Measurements from ENCODE around the gene HS3ST1. TPM values are rescaled to one million over a fixed set of nuclear protein-coding genes. Genes with fewer than 3 reads are reported as not detected.

HS3ST1 gene
- polyA plus RNA-seq, 3 donors, result 0.01 to 0.02 TPM; not detected in 1

DNA sequence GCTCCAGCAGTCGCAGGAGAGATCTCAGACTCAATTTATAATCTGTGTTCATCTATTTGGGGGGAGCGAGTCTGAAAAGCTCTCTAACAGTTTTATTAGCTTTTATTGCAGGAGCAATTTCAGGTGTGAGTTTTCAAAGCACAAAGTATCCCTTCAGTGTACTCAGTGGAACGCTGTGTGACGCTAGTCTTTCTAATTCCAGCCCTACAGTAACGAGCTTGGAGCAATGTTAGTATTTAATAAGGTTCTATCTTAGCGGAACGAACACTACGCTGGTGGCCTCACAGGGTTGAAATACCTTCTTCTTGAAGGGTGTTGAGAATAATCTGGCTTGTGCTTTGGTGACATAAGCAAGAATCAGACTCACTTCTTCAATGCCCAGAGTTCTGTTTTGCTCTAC, 8.4 kb downstream of the HS3ST1 start:
- peaks cover under 1 to 1% (median 1%) of the 10 kb centered on the region in 3 donors for H3K27me3 Mint-ChIP-seq (ENCODE audit: low read depth in 3 of 3)
- TF ChIP-seq, protein P1, sequence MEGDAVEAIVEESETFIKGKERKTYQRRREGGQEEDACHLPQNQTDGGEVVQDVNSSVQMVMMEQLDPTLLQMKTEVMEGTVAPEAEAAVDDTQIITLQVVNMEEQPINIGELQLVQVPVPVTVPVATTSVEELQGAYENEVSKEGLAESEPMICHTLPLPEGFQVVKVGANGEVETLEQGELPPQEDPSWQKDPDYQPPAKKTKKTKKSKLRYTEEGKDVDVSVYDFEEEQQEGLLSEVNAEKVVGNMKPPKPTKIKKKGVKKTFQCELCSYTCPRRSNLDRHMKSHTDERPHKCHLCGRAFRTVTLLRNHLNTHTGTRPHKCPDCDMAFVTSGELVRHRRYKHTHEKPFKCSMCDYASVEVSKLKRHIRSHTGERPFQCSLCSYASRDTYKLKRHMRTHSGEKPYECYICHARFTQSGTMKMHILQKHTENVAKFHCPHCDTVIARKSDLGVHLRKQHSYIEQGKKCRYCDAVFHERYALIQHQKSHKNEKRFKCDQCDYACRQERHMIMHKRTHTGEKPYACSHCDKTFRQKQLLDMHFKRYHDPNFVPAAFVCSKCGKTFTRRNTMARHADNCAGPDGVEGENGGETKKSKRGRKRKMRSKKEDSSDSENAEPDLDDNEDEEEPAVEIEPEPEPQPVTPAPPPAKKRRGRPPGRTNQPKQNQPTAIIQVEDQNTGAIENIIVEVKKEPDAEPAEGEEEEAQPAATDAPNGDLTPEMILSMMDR (IDR thresholded peaks at IDR 0.05), result no peak
- no peaks in the 10 kb centered on the region for H3K4me1 ChIP-seq (ENCODE audit: control insufficient read depth in 1 of 2, insufficient read depth in 2 of 2, low read length in 2 of 2)
- H3K4me3 ChIP-seq (replicated peaks in 1 of 3; ENCODE audit: low read depth in 2 of 3, low read length in 3 of 3), result no peak overlapping the region
- H3K9ac ChIP-seq (ENCODE audit: insufficient read depth, low read length, poor library complexity, severe bottlenecking), result no peak overlapping the region
- no peak overlapping the region for H3K4me3 Mint-ChIP-seq
- 100% methylated on average over 1 of the region's 8 CpGs for WGBS (ENCODE audit: insufficient coverage)
- no peaks in the 10 kb centered on the region for H4K20me1 ChIP-seq (ENCODE audit: insufficient read depth, low read length)
- no peak overlapping the region for H3K4me2 ChIP-seq (replicated peaks; ENCODE audit: extremely low read depth, low read length, poor library complexity, severe bottlenecking)
- H3K27ac ChIP-seq (ENCODE audit: low read depth in 1 of 2, low read length in 2 of 2), result no peak overlapping the region
- no peaks in the 10 kb centered on the region for H3K9me3 ChIP-seq (replicated peaks in 1 of 2; ENCODE audit: control insufficient read depth in 1 of 2, insufficient read depth in 1 of 2, low read length in 2 of 2)
- intact Hi-C loops (cut with micrococcal nuclease), result loop anchor here in 1 of 2 donors (10.0 kb wide), 2 partner anchors 836 to 866 kb away; no protein-coding TSS in a partner anchor
- no peaks in the 10 kb centered on the region for H3K27me3 ChIP-seq (ENCODE audit: control insufficient read depth in 2 of 2, insufficient read depth in 2 of 2, low read length in 2 of 2)
- no peak for DNase-seq
- H3K27ac Mint-ChIP-seq, result no peak overlapping the region
- H3K9me3 Mint-ChIP-seq, result peaks cover 0 to 2% (median 0%) of the 10 kb centered on the region in 7 donors
- H3K36me3 Mint-ChIP-seq, result no peaks in the 10 kb centered on the region
- no peaks in the 10 kb centered on the region for H3K4me1 Mint-ChIP-seq
- H3K79me2 ChIP-seq (ENCODE audit: insufficient read depth, low read length), result no peaks in the 10 kb centered on the region
- H3K36me3 ChIP-seq (replicated peaks in 1 of 2; ENCODE audit: control insufficient read depth in 1 of 2, insufficient read depth in 2 of 2, low read length in 2 of 2), result no peaks in the 10 kb centered on the region
- no peak overlapping the region for H2AFZ ChIP-seq (ENCODE audit: insufficient read depth, low read depth, low read length, poor library complexity, severe bottlenecking)

DNA sequence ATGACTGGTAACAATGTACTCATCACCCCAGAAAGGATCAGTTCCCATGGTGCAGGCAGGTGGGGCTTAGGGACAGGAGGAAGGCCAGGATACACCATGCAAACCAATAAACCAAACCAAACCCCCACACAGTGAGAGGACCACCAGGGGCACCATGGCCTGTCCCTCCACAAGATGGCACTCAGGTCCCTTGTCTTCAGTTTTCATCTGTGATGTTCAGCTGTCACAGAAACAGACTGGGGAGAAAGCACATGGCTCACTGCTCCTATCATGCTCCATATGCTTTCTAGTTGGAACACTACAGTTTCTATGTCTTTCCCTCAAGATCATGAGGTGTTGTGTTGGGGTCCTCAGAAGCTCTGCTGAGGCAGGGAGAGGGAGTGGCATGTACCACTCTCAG, 10.1 kb downstream of the HS3ST1 start:
- H3K9ac ChIP-seq (ENCODE audit: insufficient read depth, low read length, poor library complexity, severe bottlenecking), result no peak overlapping the region
- no peak overlapping the region for H3K4me3 ChIP-seq (replicated peaks in 1 of 3; ENCODE audit: low read depth in 2 of 3, low read length in 3 of 3)
- TF ChIP-seq, protein P1 (IDR thresholded peaks at IDR 0.05), result peak; percentile 8
- H3K9me3 ChIP-seq (replicated peaks in 1 of 2; ENCODE audit: control insufficient read depth in 1 of 2, insufficient read depth in 1 of 2, low read length in 2 of 2), result no peaks in the 10 kb centered on the region
- H3K9me3 Mint-ChIP-seq, result peaks cover 0 to 2% (median 0%) of the 10 kb centered on the region in 7 donors
- H3K79me2 ChIP-seq (ENCODE audit: insufficient read depth, low read length), result no peaks in the 10 kb centered on the region
- peak in 1 of 3 donors; percentile 10 for DNase-seq
- H3K4me3 Mint-ChIP-seq, result no peak overlapping the region
- H4K20me1 ChIP-seq (ENCODE audit: insufficient read depth, low read length), result no peaks in the 10 kb centered on the region
- H3K4me2 ChIP-seq (replicated peaks; ENCODE audit: extremely low read depth, low read length, poor library complexity, severe bottlenecking), result no peak overlapping the region
- no peaks in the 10 kb centered on the region for H3K4me1 Mint-ChIP-seq
- H2AFZ ChIP-seq (ENCODE audit: insufficient read depth, low read depth, low read length, poor library complexity, severe bottlenecking), result no peak overlapping the region
- no peaks in the 10 kb centered on the region for H3K4me1 ChIP-seq (ENCODE audit: control insufficient read depth in 1 of 2, insufficient read depth in 2 of 2, low read length in 2 of 2)
- no peaks in the 10 kb centered on the region for H3K36me3 ChIP-seq (replicated peaks in 1 of 2; ENCODE audit: control insufficient read depth in 1 of 2, insufficient read depth in 2 of 2, low read length in 2 of 2)
- no peaks in the 10 kb centered on the region for H3K36me3 Mint-ChIP-seq
- no peaks in the 10 kb centered on the region for H3K27me3 ChIP-seq (ENCODE audit: control insufficient read depth in 2 of 2, insufficient read depth in 2 of 2, low read length in 2 of 2)
- no peak overlapping the region for H3K27ac Mint-ChIP-seq
- intact Hi-C loops (cut with micrococcal nuclease), result no loop called here
- H3K27ac ChIP-seq (ENCODE audit: low read depth in 1 of 2, low read length in 2 of 2), result no peak overlapping the region
- peaks cover 0 to 1% (median 0%) of the 10 kb centered on the region in 3 donors for H3K27me3 Mint-ChIP-seq (ENCODE audit: low read depth in 3 of 3)

Measured in CD14-positive monocyte (primary cell).